K562 (cell line): ENCODE results near the gene CD226. TPM values are rescaled to one million over a fixed set of nuclear protein-coding genes. Genes with fewer than 3 reads are reported as not detected.
"Not testable (repeated sequence)": the region's sequence is repeated elsewhere in the genome, so short reads cannot be mapped to it uniquely, and the experiment has no call there.

Experiments used
- ATAC-seq: fragments of 200-7000 bp; cut with Tn5 transposase; 3 replicates; pipeline ENCODE4 v1.9.1; 2020; ENCODE audit warnings: moderate library complexity
- BruUV-seq: library from RNA; stranded (reverse); fragments of 400-500 nt; replicated peaks from 2 replicates; lab custom pipeline; 2021; lab: Mats Ljungman, UMichigan
- CTCF ChIA-PET: fragments of 300-600 bp; formaldehyde crosslinking; extraction: SDS; loops from one replicate; lab custom pipeline; 2021; ENCODE audit warnings: low intra/inter-chr PET ratio; lab: Yijun Ruan, JAX
- POLR2A ChIA-PET: fragments of 300-600, 350-650 bp; sonication (Branson Sonifier 250); formaldehyde crosslinking; extraction: SDS; loops from one replicate; lab custom pipeline; 2021; ENCODE audit warnings: antibody characterized with exemption, inconsistent platforms; lab: Yijun Ruan, JAX
- DNase-seq, 4 experiments: peaks; one replicate each; pipeline versions ENCODE4 v3.0.0 to v3.0.0-alpha.2; 2011 to 2018; ENCODE audit warnings: low spot score in 3 of 4, mixed read lengths in 3 of 4; ENCODE audit errors: extremely low read depth in 1 of 4
- FAIRE-seq: peaks from 2 replicates; lab custom pipeline; 2011; peaks lifted over from hg19 to GRCh38; lab: Jason Lieb, UNC
- H2AFZ ChIP-seq: 2 replicates; pipeline ENCODE4 v1.6.0; 2011; ENCODE audit warnings: low read depth, low read length, control low read depth, inconsistent platforms
- H3K27ac ChIP-seq: fragments of 200-600 bp; 3 replicates; pipeline ENCODE4 v1.8.0; 2011; ENCODE audit warnings: low read depth, mild to moderate bottlenecking, control low read depth, inconsistent platforms, low read length, moderate library complexity, mixed read lengths; ENCODE audit errors: extremely low read depth
- H3K27me3 ChIP-seq, 2 experiments: fragments of 300-600 bp in 1 of 2; 2 replicates in 1 of 2; 3 replicates in 1 of 2; pipeline versions ENCODE4 v1.6.0 to v1.8.0; 2011; ENCODE audit warnings: inconsistent platforms in 2 of 2, low read length in 2 of 2, mild to moderate bottlenecking in 1 of 2, mixed read lengths in 1 of 2, moderate library complexity in 1 of 2; ENCODE audit not compliant: control insufficient read depth in 2 of 2, insufficient read depth in 2 of 2
- H3K36me3 ChIP-seq: fragments of 300-600 bp; 3 replicates; pipeline ENCODE4 v1.8.0; 2011; ENCODE audit warnings: mild to moderate bottlenecking, low read length, inconsistent platforms; ENCODE audit not compliant: control insufficient read depth, insufficient read depth
- H3K4me1 ChIP-seq, 2 experiments: fragments of 200-600 bp in 1 of 2; replicated peaks in 1 of 2; 2 replicates in 1 of 2; 3 replicates in 1 of 2; pipeline versions ENCODE4 v1.5.1 to v1.8.0; 2011; ENCODE audit warnings: inconsistent platforms in 2 of 2, low read length in 2 of 2, mild to moderate bottlenecking in 1 of 2, mixed read lengths in 1 of 2, moderate library complexity in 1 of 2; ENCODE audit not compliant: control insufficient read depth in 2 of 2, insufficient read depth in 2 of 2
- H3K4me2 ChIP-seq: 2 replicates; pipeline ENCODE4 v1.6.1; 2011; ENCODE audit warnings: low read length, control low read depth, inconsistent platforms, mixed read lengths; ENCODE audit not compliant: insufficient read depth
- H3K4me3 ChIP-seq: fragments of 200-600 bp; sonication (generic), shearing (Covaris generic); 2 replicates; pipeline ENCODE4 v1.5.1; 2016; ENCODE audit warnings: control low read depth, inconsistent platforms
- H3K79me2 ChIP-seq: fragments of 200-600 bp; 3 replicates; pipeline ENCODE4 v1.8.0; 2011; ENCODE audit warnings: low read length, inconsistent platforms; ENCODE audit not compliant: control insufficient read depth, insufficient read depth
- H3K9ac ChIP-seq, 2 experiments: 2 replicates each; pipeline versions ENCODE4 v1.6.0 to v1.6.1; 2011; ENCODE audit warnings: low read depth in 2 of 2, low read length in 2 of 2, control low read depth in 1 of 2, inconsistent platforms in 1 of 2, mild to moderate bottlenecking in 1 of 2, mixed read lengths in 1 of 2; ENCODE audit not compliant: insufficient read depth in 1 of 2
- H3K9me1 ChIP-seq: one replicate; pipeline ENCODE4 v1.6.0; 2011; ENCODE audit warnings: inconsistent platforms, mild to moderate bottlenecking, low read length, moderate library complexity; ENCODE audit not compliant: control insufficient read depth, insufficient read depth
- H3K9me3 ChIP-seq: replicated peaks from 2 replicates; pipeline ENCODE4 v1.5.1; 2011; ENCODE audit warnings: low read depth, low read length, inconsistent platforms; ENCODE audit not compliant: control insufficient read depth, insufficient read depth
- H4K20me1 ChIP-seq: replicated peaks from 2 replicates; pipeline ENCODE4 v1.6.1; 2011; ENCODE audit warnings: low read length, inconsistent platforms, mixed read lengths; ENCODE audit not compliant: control insufficient read depth, insufficient read depth
- CBFA2T3 ChIP-seq: fragments of 450-650 bp; IDR thresholded peaks from 2 replicates; pipeline ENCODE4 v1.6.1; 2017
- CXXC5 ChIP-seq: fragments of 250-450 bp; sonication (Bioruptor Pico); IDR thresholded peaks from 2 replicates; pipeline ENCODE4 v1.8.0; 2022; ENCODE audit warnings: inconsistent platforms, mild to moderate bottlenecking, moderate library complexity
- E2F6 ChIP-seq, 2 experiments: IDR thresholded peaks; 2 replicates each; pipeline ENCODE4 v1.6.1; 2011; ENCODE audit warnings: borderline replicate concordance in 1 of 2, control low read depth in 1 of 2, low read depth in 1 of 2, low read length in 1 of 2, mild to moderate bottlenecking in 1 of 2, mixed read lengths in 1 of 2, moderate library complexity in 1 of 2; ENCODE audit not compliant: insufficient read depth in 1 of 2, insufficient read length in 1 of 2, poor library complexity in 1 of 2, severe bottlenecking in 1 of 2; ENCODE audit errors: extremely low read depth in 1 of 2
- FOSL1 ChIP-seq: fragments of 200-800 bp; sonication (Bioruptor generic); conservative IDR thresholded peaks from 2 replicates; pipeline ENCODE4 v1.6.1; 2016; ENCODE audit warnings: missing genetic modification characterization, missing compliant biosample characterization
- L3MBTL2 ChIP-seq: fragments of 450-650 bp; IDR thresholded peaks from 2 replicates; pipeline ENCODE4 v1.6.1; 2016; ENCODE audit warnings: mild to moderate bottlenecking, moderate library complexity
- MAFF ChIP-seq: IDR thresholded peaks from 2 replicates; pipeline ENCODE4 v1.6.1; 2012; ENCODE audit warnings: low read length, improper control_type of control experiment
- SMAD4 ChIP-seq: fragments of 250-450 bp; sonication (Bioruptor Pico); conservative IDR thresholded peaks from 2 replicates; pipeline ENCODE4 v1.8.0; 2021; ENCODE audit warnings: inconsistent platforms, mild to moderate bottlenecking, moderate library complexity
- TCF3 ChIP-seq: sonication (generic); formaldehyde crosslinking; IDR thresholded peaks from 2 replicates; pipeline ENCODE4 v1.4.0; 2020; ENCODE audit warnings: mild to moderate bottlenecking, missing genetic modification reagents
- ZNF316 ChIP-seq: fragments of 450-650 bp; IDR thresholded peaks from 2 replicates; pipeline ENCODE4 v1.6.1; 2016
- WGBS: fragments of 100-300 bp; shearing (Covaris generic); methylation state at CpG from one replicate; pipeline ENCODE4 v1.1.6; 2016; ENCODE audit warnings: low coverage, mixed read lengths; ENCODE audit not compliant: insufficient coverage; ENCODE audit errors: missing lambda C conversion rate; 5-methylcytosine and 5-hydroxymethylcytosine counted together
- in situ Hi-C: fragments of 300-500 bp; cut with MboI; formaldehyde crosslinking; loops from 4 replicates; pipeline ENCODE4 v1.15.0; 2018; ENCODE audit warnings: inconsistent platforms, mixed read lengths
- intact Hi-C: fragments of 100-400 bp; cut with micrococcal nuclease; formaldehyde crosslinking; loops from 2 replicates; pipeline ENCODE4 v1.14.2; 2022
- polyA plus RNA-seq, 8 experiments: library from polyadenylated mRNA; depleted of rRNA in 4 of 8; stranded (reverse) in 5 of 8; unstranded in 3 of 8; fragments of >200 nt; fragmentation: Nextera tagmentation in 2 of 8; fragmentation: Illumina TruSeq in 1 of 8; extraction: Ambion mirVana in 2 of 8; extraction: Trizol in 1 of 8; gene quantifications; 2 replicates each; pipeline versions ENCODE4 v1.2.1 to v1.2.3, GENCODE V29; 2011 to 2014; ENCODE audit warnings: inconsistent platforms in 1 of 8, missing spikeins in 1 of 8
- total RNA-seq, 7 experiments: library from RNA; depleted of rRNA in 6 of 7; stranded (reverse); fragments of >200 nt in 6 of 7; fragmentation: Illumina TruSeq in 2 of 7; extraction: Trizol in 2 of 7; gene quantifications; 2 replicates each; pipeline versions ENCODE4 v1.2.1 to v1.2.3, GENCODE V29; 2011 to 2021; ENCODE audit warnings: low replicate concordance in 1 of 7
- TF ChIP-seq, protein P1 (sequence below): fragments of 450-650 bp; IDR thresholded peaks from 2 replicates; pipeline ENCODE4 v1.6.1; 2016; ENCODE audit warnings: mild to moderate bottlenecking, moderate library complexity

CD226 gene
- total and polyA plus RNA-seq, 9 of the 15 experiments (the other 6 are each of a cell fraction or from before 2014, with no cell fraction given): 0.32 to 1.7 (median 0.80) TPM

DNA sequence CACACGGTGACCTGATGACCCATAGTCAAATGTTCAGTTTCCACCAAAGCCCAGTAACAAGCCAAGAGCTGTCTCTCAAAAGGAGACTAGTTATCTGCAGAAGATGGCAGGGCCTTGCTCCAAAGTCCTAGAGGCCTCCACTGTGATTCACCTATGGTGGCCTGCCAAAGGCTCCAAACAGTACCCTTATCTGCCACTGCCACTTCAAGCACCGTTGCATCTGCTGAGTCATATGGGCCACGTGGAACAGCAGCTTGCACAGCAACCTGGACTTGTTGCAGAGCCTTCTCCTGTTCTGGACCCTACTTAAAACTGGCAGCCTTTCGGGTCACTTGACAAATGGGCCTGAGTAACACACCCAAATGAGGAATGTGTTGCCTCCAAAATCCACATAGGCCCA lies 27.6 kb upstream of the CD226 start:
- WGBS: 20% methylated on average over 4 of the region's 4 CpGs
- FAIRE-seq (peak; percentile 6), ATAC-seq (peak; percentile 32; the same call in 1 of the 3 replicates), DNase-seq (peak in 1 of 4 experiments; percentile 49)
- H3K9ac ChIP-seq, CTCF ChIA-PET, BruUV-seq, H3K9me1 ChIP-seq, H4K20me1 ChIP-seq, H3K4me1 ChIP-seq, POLR2A ChIA-PET, H3K4me2 ChIP-seq, H3K4me3 ChIP-seq, H3K9me3 ChIP-seq, H3K27ac ChIP-seq, H3K27me3 ChIP-seq, H3K79me2 ChIP-seq, H2AFZ ChIP-seq, intact Hi-C loops, in situ Hi-C loops, H3K36me3 ChIP-seq: not testable (repeated sequence)
- TF ChIP-seq L3MBTL2 (peak; percentile 90), FOSL1 (tag) (peak; percentile 80), CXXC5 (peak; percentile 28), E2F6 (IDR thresholded peaks at IDR 0.05; ENCODE audit: borderline replicate concordance in 1 of 2, extremely low read depth in 1 of 2, insufficient read depth in 1 of 2, insufficient read length in 1 of 2, low read depth in 1 of 2, low read length in 1 of 2, poor library complexity in 1 of 2, severe bottlenecking in 1 of 2) (peak in 1 of 2 experiments; percentile 42), MAFF (peak; percentile 23; the same call in 1 of the 2 replicates), SMAD4 (CRISPR knock-in tag) (peak; percentile 40; the same call in 1 of the 2 replicates), CBFA2T3 (peak; percentile 45), TCF3 (CRISPR knock-in tag) (peak; percentile 41), ZNF316 (0 out of 2 replicates have a peak, but pooled peaks have one; percentile 7)
- TF ChIP-seq, protein P1, sequence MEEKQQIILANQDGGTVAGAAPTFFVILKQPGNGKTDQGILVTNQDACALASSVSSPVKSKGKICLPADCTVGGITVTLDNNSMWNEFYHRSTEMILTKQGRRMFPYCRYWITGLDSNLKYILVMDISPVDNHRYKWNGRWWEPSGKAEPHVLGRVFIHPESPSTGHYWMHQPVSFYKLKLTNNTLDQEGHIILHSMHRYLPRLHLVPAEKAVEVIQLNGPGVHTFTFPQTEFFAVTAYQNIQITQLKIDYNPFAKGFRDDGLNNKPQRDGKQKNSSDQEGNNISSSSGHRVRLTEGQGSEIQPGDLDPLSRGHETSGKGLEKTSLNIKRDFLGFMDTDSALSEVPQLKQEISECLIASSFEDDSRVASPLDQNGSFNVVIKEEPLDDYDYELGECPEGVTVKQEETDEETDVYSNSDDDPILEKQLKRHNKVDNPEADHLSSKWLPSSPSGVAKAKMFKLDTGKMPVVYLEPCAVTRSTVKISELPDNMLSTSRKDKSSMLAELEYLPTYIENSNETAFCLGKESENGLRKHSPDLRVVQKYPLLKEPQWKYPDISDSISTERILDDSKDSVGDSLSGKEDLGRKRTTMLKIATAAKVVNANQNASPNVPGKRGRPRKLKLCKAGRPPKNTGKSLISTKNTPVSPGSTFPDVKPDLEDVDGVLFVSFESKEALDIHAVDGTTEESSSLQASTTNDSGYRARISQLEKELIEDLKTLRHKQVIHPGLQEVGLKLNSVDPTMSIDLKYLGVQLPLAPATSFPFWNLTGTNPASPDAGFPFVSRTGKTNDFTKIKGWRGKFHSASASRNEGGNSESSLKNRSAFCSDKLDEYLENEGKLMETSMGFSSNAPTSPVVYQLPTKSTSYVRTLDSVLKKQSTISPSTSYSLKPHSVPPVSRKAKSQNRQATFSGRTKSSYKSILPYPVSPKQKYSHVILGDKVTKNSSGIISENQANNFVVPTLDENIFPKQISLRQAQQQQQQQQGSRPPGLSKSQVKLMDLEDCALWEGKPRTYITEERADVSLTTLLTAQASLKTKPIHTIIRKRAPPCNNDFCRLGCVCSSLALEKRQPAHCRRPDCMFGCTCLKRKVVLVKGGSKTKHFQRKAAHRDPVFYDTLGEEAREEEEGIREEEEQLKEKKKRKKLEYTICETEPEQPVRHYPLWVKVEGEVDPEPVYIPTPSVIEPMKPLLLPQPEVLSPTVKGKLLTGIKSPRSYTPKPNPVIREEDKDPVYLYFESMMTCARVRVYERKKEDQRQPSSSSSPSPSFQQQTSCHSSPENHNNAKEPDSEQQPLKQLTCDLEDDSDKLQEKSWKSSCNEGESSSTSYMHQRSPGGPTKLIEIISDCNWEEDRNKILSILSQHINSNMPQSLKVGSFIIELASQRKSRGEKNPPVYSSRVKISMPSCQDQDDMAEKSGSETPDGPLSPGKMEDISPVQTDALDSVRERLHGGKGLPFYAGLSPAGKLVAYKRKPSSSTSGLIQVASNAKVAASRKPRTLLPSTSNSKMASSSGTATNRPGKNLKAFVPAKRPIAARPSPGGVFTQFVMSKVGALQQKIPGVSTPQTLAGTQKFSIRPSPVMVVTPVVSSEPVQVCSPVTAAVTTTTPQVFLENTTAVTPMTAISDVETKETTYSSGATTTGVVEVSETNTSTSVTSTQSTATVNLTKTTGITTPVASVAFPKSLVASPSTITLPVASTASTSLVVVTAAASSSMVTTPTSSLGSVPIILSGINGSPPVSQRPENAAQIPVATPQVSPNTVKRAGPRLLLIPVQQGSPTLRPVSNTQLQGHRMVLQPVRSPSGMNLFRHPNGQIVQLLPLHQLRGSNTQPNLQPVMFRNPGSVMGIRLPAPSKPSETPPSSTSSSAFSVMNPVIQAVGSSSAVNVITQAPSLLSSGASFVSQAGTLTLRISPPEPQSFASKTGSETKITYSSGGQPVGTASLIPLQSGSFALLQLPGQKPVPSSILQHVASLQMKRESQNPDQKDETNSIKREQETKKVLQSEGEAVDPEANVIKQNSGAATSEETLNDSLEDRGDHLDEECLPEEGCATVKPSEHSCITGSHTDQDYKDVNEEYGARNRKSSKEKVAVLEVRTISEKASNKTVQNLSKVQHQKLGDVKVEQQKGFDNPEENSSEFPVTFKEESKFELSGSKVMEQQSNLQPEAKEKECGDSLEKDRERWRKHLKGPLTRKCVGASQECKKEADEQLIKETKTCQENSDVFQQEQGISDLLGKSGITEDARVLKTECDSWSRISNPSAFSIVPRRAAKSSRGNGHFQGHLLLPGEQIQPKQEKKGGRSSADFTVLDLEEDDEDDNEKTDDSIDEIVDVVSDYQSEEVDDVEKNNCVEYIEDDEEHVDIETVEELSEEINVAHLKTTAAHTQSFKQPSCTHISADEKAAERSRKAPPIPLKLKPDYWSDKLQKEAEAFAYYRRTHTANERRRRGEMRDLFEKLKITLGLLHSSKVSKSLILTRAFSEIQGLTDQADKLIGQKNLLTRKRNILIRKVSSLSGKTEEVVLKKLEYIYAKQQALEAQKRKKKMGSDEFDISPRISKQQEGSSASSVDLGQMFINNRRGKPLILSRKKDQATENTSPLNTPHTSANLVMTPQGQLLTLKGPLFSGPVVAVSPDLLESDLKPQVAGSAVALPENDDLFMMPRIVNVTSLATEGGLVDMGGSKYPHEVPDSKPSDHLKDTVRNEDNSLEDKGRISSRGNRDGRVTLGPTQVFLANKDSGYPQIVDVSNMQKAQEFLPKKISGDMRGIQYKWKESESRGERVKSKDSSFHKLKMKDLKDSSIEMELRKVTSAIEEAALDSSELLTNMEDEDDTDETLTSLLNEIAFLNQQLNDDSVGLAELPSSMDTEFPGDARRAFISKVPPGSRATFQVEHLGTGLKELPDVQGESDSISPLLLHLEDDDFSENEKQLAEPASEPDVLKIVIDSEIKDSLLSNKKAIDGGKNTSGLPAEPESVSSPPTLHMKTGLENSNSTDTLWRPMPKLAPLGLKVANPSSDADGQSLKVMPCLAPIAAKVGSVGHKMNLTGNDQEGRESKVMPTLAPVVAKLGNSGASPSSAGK: peak; percentile 86
